SU-DHL-6 (cell line): ENCODE measurements around the gene RPS6KA5.

Source experiments
- EZH2phosphoT487 ChIP-seq: fragments of 200-600 bp; sonication (generic), shearing (Covaris generic); conservative IDR thresholded peaks from 2 replicates; pipeline ENCODE4 v1.6.1; 2018; ENCODE audit warnings: mild to moderate bottlenecking, antibody characterized with exemption, low read length, moderate library complexity, mixed read lengths
- TF ChIP-seq, protein P1 (sequence below): fragments of 200-600 bp; sonication (generic); IDR thresholded peaks from one replicate; pipeline ENCODE4 v1.5.1; 2017; ENCODE audit warnings: antibody characterized with exemption, mild to moderate bottlenecking, low read length, moderate library complexity; ENCODE audit not compliant: insufficient read depth, poor library complexity, severe bottlenecking

GRCh38 chr14:90883197-90883596 lies 177.2 kb downstream of the RPS6KA5 start:
- TF ChIP-seq, protein P1, sequence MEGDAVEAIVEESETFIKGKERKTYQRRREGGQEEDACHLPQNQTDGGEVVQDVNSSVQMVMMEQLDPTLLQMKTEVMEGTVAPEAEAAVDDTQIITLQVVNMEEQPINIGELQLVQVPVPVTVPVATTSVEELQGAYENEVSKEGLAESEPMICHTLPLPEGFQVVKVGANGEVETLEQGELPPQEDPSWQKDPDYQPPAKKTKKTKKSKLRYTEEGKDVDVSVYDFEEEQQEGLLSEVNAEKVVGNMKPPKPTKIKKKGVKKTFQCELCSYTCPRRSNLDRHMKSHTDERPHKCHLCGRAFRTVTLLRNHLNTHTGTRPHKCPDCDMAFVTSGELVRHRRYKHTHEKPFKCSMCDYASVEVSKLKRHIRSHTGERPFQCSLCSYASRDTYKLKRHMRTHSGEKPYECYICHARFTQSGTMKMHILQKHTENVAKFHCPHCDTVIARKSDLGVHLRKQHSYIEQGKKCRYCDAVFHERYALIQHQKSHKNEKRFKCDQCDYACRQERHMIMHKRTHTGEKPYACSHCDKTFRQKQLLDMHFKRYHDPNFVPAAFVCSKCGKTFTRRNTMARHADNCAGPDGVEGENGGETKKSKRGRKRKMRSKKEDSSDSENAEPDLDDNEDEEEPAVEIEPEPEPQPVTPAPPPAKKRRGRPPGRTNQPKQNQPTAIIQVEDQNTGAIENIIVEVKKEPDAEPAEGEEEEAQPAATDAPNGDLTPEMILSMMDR = no peak
- no peak for TF ChIP-seq EZH2phosphoT487
